SK-N-SH treated with all-trans-retinoic acid at 6 μM for 48 hours (cell line): ENCODE measurements around the gene HP1BP3.

Source experiments
- ATAC-seq: fragments of 200-7000 bp; cut with Tn5 transposase; 3 replicates; pipeline ENCODE4 v1.9.1; 2020; ENCODE audit warnings: mild to moderate bottlenecking, moderate library complexity
- CREB5 ChIP-seq: fragments of 250-450 bp; sonication (Bioruptor Pico); IDR thresholded peaks from 2 replicates; pipeline ENCODE4 v1.5.1; 2020; ENCODE audit warnings: low read depth, mild to moderate bottlenecking, moderate library complexity
- CSDC2 ChIP-seq: fragments of 250-450 bp; sonication (Bioruptor Pico); IDR thresholded peaks from 2 replicates; pipeline ENCODE4 v1.5.0; 2020; ENCODE audit warnings: mild to moderate bottlenecking, moderate library complexity
- CSRNP3 ChIP-seq: fragments of 250-450 bp; sonication (Bioruptor Pico); IDR thresholded peaks from 2 replicates; pipeline ENCODE4 v1.5.1; 2021; ENCODE audit warnings: mild to moderate bottlenecking, moderate library complexity
- GLIS3 ChIP-seq: fragments of 250-450 bp; sonication (Bioruptor Pico); IDR thresholded peaks from 2 replicates; pipeline ENCODE4 v1.5.0; 2020; ENCODE audit warnings: mild to moderate bottlenecking, moderate library complexity
- ISL1 ChIP-seq: fragments of 250-450 bp; sonication (Bioruptor Pico); IDR thresholded peaks from 2 replicates; pipeline ENCODE4 v2.1.2; 2022; ENCODE audit warnings: mild to moderate bottlenecking, moderate library complexity
- OSR1 ChIP-seq: fragments of 250-450 bp; sonication (Bioruptor Pico); IDR thresholded peaks from 2 replicates; pipeline ENCODE4 v1.8.0; 2022; ENCODE audit warnings: moderate library complexity, mild to moderate bottlenecking, inconsistent platforms
- PATZ1 ChIP-seq: fragments of 250-450 bp; sonication (Bioruptor Pico); IDR thresholded peaks from 2 replicates; pipeline ENCODE4 v1.8.0; 2020; ENCODE audit warnings: mild to moderate bottlenecking, moderate library complexity, borderline replicate concordance
- POU6F1 ChIP-seq: fragments of 250-450 bp; sonication (Bioruptor Pico); IDR thresholded peaks from 2 replicates; pipeline ENCODE4 v1.8.0; 2021; ENCODE audit warnings: low read depth, mild to moderate bottlenecking, moderate library complexity, borderline replicate concordance
- PPARA ChIP-seq: fragments of 250-450 bp; sonication (Bioruptor Pico); IDR thresholded peaks from 2 replicates; pipeline ENCODE4 v1.5.0; 2020; ENCODE audit warnings: mild to moderate bottlenecking, borderline replicate concordance
- RARB ChIP-seq: fragments of 250-450 bp; sonication (Bioruptor Pico); IDR thresholded peaks from 2 replicates; pipeline ENCODE4 v1.8.0; 2021; ENCODE audit warnings: mild to moderate bottlenecking, moderate library complexity
- SNAI2 ChIP-seq: fragments of 250-450 bp; sonication (Bioruptor Pico); IDR thresholded peaks from 2 replicates; pipeline ENCODE4 v1.5.0; 2020; ENCODE audit warnings: mild to moderate bottlenecking, moderate library complexity
- TCF4 ChIP-seq: fragments of 250-450 bp; sonication (Bioruptor Pico); IDR thresholded peaks from 2 replicates; pipeline ENCODE4 v1.8.0; 2021; ENCODE audit warnings: mild to moderate bottlenecking, moderate library complexity, borderline replicate concordance
- TOX ChIP-seq: fragments of 250-450 bp; sonication (Bioruptor Pico); IDR thresholded peaks from 2 replicates; pipeline ENCODE4 v1.8.0; 2021; ENCODE audit warnings: mild to moderate bottlenecking, moderate library complexity, borderline replicate concordance
- ZFP3 ChIP-seq: fragments of 250-450 bp; sonication (Bioruptor Pico); IDR thresholded peaks from 2 replicates; pipeline ENCODE4 v1.5.0; 2020; ENCODE audit warnings: mild to moderate bottlenecking, moderate library complexity
- ZNF565 ChIP-seq: fragments of 450-650 bp; formaldehyde crosslinking; conservative IDR thresholded peaks from 2 replicates; pipeline ENCODE4 v1.5.0; 2020; ENCODE audit warnings: low read depth, mild to moderate bottlenecking, moderate library complexity
- ZNF70 ChIP-seq: fragments of 450-650 bp; formaldehyde crosslinking; IDR thresholded peaks from 2 replicates; pipeline ENCODE4 v1.5.0; 2020; ENCODE audit warnings: mild to moderate bottlenecking, moderate library complexity
- ZNF8 ChIP-seq: fragments of 450-650 bp; formaldehyde crosslinking; IDR thresholded peaks from 2 replicates; pipeline ENCODE4 v1.5.0; 2020; ENCODE audit warnings: mild to moderate bottlenecking, moderate library complexity

HP1BP3 gene

GRCh38 chr1:20700636-20701215, 86.4 kb downstream of the HP1BP3 start:
- ATAC-seq, result no peak
- TF ChIP-seq ZNF70 (CRISPR knock-in tag) (no peak), ZNF565 (no peak), GLIS3 (no peak), RARB (CRISPR knock-in tag) (no peak), CSDC2 (CRISPR knock-in tag) (no peak), POU6F1 (CRISPR knock-in tag) (no peak), CSRNP3 (CRISPR knock-in tag) (no peak), PPARA (CRISPR knock-in tag) (no peak), PATZ1 (CRISPR knock-in tag) (no peak), TOX (no peak), OSR1 (no peak)

- no peak for ATAC-seq
Measured at GRCh38 chr1:20699558-20699957, 87.5 kb downstream of the HP1BP3 start.

More at GRCh38 chr1:20699558-20699957, 87.5 kb downstream of the HP1BP3 start:
- TF ChIP-seq CSRNP3 (CRISPR knock-in tag), result no peak
- no peak for TF ChIP-seq OSR1
- no peak for TF ChIP-seq SNAI2 (CRISPR knock-in tag)
- TF ChIP-seq TCF4 (CRISPR knock-in tag), result no peak
- TF ChIP-seq CREB5, result no peak
- TF ChIP-seq CSDC2 (CRISPR knock-in tag), result no peak
- no peak for TF ChIP-seq ZFP3 (CRISPR knock-in tag)
- TF ChIP-seq RARB (CRISPR knock-in tag), result no peak
- no peak for TF ChIP-seq GLIS3
- no peak for TF ChIP-seq POU6F1 (CRISPR knock-in tag)
- no peak for TF ChIP-seq TOX
- TF ChIP-seq ISL1 (CRISPR knock-in tag), result no peak
- TF ChIP-seq ZNF8 (CRISPR knock-in tag), result no peak
